IMR-90 (cell line): ENCODE measurements around the gene EXOC4. TPM values are rescaled to one million over a fixed set of nuclear protein-coding genes. Genes with fewer than 3 reads are reported as not detected.

Experiments used
- ATAC-seq: fragments of 200-7000 bp; cut with Tn5 transposase; 2 replicates; pipeline ENCODE4 v1.9.1; 2020; ENCODE audit warnings: low read depth, mild to moderate bottlenecking, moderate library complexity
- BruUV-seq: library from RNA; stranded (reverse); fragments of 400-500 nt; replicated peaks from 2 replicates; lab custom pipeline; 2021; lab: Mats Ljungman, UMichigan
- CTCF ChIA-PET: fragments of 300-600 bp; formaldehyde crosslinking; extraction: SDS; loops from one replicate; lab custom pipeline; 2021; ENCODE audit warnings: antibody characterized with exemption; lab: Yijun Ruan, JAX
- POLR2A ChIA-PET: fragments of 300-600 bp; sonication (Branson Sonifier 250); formaldehyde crosslinking; loops from one replicate; lab custom pipeline; 2022; ENCODE audit warnings: antibody characterized with exemption; ENCODE audit not compliant: unreplicated experiment; lab: Charles Lee
- DNase-seq: peaks from one replicate; pipeline ENCODE4 v3.0.0; 2013
- H2AFZ ChIP-seq: replicated peaks from 2 replicates; pipeline ENCODE3; 2013; ENCODE audit warnings: low read length, mild to moderate bottlenecking; ENCODE audit not compliant: poor library complexity
- H2AK5ac ChIP-seq: 2 replicates; pipeline ENCODE4 v1.6.1; 2013; ENCODE audit warnings: low read depth, low read length, inconsistent platforms
- H2AK9ac ChIP-seq: replicated peaks from 2 replicates; pipeline ENCODE3; 2013; ENCODE audit warnings: mild to moderate bottlenecking, low read depth, low read length, moderate library complexity; ENCODE audit not compliant: poor library complexity
- H2BK120ac ChIP-seq: 2 replicates; pipeline ENCODE4 v1.6.1; 2013; ENCODE audit warnings: low read depth, low read length, inconsistent platforms
- H2BK15ac ChIP-seq: 3 replicates; pipeline ENCODE4 v1.6.1; 2013; ENCODE audit warnings: low read depth, low read length, inconsistent platforms
- H2BK20ac ChIP-seq: 2 replicates; pipeline ENCODE4 v1.6.1; 2013; ENCODE audit warnings: low read depth, mild to moderate bottlenecking, inconsistent platforms, low read length, moderate library complexity
- H2BK5ac ChIP-seq: 2 replicates; pipeline ENCODE4 v1.6.1; 2013; ENCODE audit warnings: mild to moderate bottlenecking, low read depth, low read length, inconsistent platforms; ENCODE audit not compliant: poor library complexity, severe bottlenecking
- H3K14ac ChIP-seq: replicated peaks from 2 replicates; pipeline ENCODE4 v1.6.1; 2013; ENCODE audit warnings: low read depth, low read length, inconsistent platforms
- H3K18ac ChIP-seq: 2 replicates; pipeline ENCODE4 v1.6.1; 2013; ENCODE audit warnings: low read depth, low read length, control low read depth
- H3K23ac ChIP-seq: 2 replicates; pipeline ENCODE4 v1.6.1; 2013; ENCODE audit warnings: low read depth, low read length, inconsistent platforms
- H3K27ac ChIP-seq: 2 replicates; pipeline ENCODE4 v1.5.1; 2013; ENCODE audit warnings: mild to moderate bottlenecking, control low read depth, low read length; ENCODE audit not compliant: insufficient read depth
- H3K27me3 ChIP-seq: 2 replicates; pipeline ENCODE4 v1.6.1; 2013; ENCODE audit warnings: low read length; ENCODE audit not compliant: control insufficient read depth, insufficient read depth
- H3K36me3 ChIP-seq: 2 replicates; pipeline ENCODE4 v1.6.1; 2013; ENCODE audit warnings: low read length, mixed read lengths; ENCODE audit not compliant: control insufficient read depth, insufficient read depth
- H3K4ac ChIP-seq: 2 replicates; pipeline ENCODE4 v1.6.1; 2013; ENCODE audit warnings: low read depth, low read length, inconsistent platforms
- H3K4me1 ChIP-seq: 2 replicates; pipeline ENCODE4 v1.6.1; 2013; ENCODE audit warnings: low read length, mixed read lengths; ENCODE audit not compliant: control insufficient read depth, insufficient read depth
- H3K4me2 ChIP-seq: 2 replicates; pipeline ENCODE4 v1.6.1; 2013; ENCODE audit warnings: low read depth, mild to moderate bottlenecking, control low read depth, low read length, moderate library complexity
- H3K4me3 ChIP-seq: 2 replicates; pipeline ENCODE4 v1.5.1; 2013; ENCODE audit warnings: low read depth, mild to moderate bottlenecking, control low read depth, low read length, moderate library complexity; ENCODE audit not compliant: insufficient read depth
- H3K56ac ChIP-seq: 2 replicates; pipeline ENCODE4 v1.6.1; 2013; ENCODE audit warnings: low read length, inconsistent platforms; ENCODE audit not compliant: insufficient read depth; ENCODE audit errors: extremely low read depth
- H3K79me1 ChIP-seq, 2 experiments: 2 replicates each; pipeline ENCODE4 v1.6.1; 2013; ENCODE audit warnings: low read length in 2 of 2, inconsistent platforms in 1 of 2, low read depth in 1 of 2
- H3K9ac ChIP-seq: 2 replicates; pipeline ENCODE4 v1.6.1; 2013; ENCODE audit warnings: low read depth, low read length, control low read depth
- H3K9me1 ChIP-seq: 2 replicates; pipeline ENCODE4 v1.6.1; 2013; ENCODE audit warnings: low read length, inconsistent platforms; ENCODE audit not compliant: insufficient read depth
- H3K9me3 ChIP-seq: 2 replicates; pipeline ENCODE4 v1.6.1; 2013; ENCODE audit warnings: low read length; ENCODE audit not compliant: control insufficient read depth, insufficient read depth
- H4K20me1 ChIP-seq: 2 replicates; pipeline ENCODE4 v1.6.1; 2013; ENCODE audit warnings: low read length, inconsistent platforms; ENCODE audit not compliant: insufficient read depth
- H4K5ac ChIP-seq: 2 replicates; pipeline ENCODE4 v1.6.1; 2013; ENCODE audit warnings: mild to moderate bottlenecking, low read depth, low read length, control low read depth
- H4K8ac ChIP-seq, 2 experiments: 2 replicates each; pipeline ENCODE4 v1.6.1; 2013; ENCODE audit warnings: low read depth in 2 of 2, low read length in 2 of 2, control low read depth in 1 of 2, inconsistent platforms in 1 of 2
- H4K91ac ChIP-seq: 2 replicates; pipeline ENCODE4 v1.6.1; 2013; ENCODE audit warnings: low read depth, low read length, inconsistent platforms; ENCODE audit not compliant: insufficient read depth
- CHD1 ChIP-seq: IDR thresholded peaks from 2 replicates; pipeline ENCODE4 v1.6.1; 2012; ENCODE audit warnings: low read depth, low read length, improper control_type of control experiment
- MAFK ChIP-seq: IDR thresholded peaks from 2 replicates; pipeline ENCODE4 v1.6.1; 2012; ENCODE audit warnings: low read depth, low read length, improper control_type of control experiment
- POLR2A ChIP-seq: IDR thresholded peaks from 2 replicates; pipeline ENCODE4 v1.6.1; 2012; ENCODE audit warnings: mild to moderate bottlenecking, low read depth, low read length
- dilution Hi-C: fragments of 300-500 bp; cut with HindIII; formaldehyde crosslinking; loops from one replicate; pipeline ENCODE4 v1.14.3; 2018; ENCODE audit warnings: low sequenced_read_pairs; ENCODE audit not compliant: unreplicated experiment
- in situ Hi-C: fragments of 300-500 bp; cut with MboI; formaldehyde crosslinking; loops from 3 replicates; pipeline ENCODE4 v1.14.3; 2019; ENCODE audit warnings: low sequenced_read_pairs, inconsistent platforms, mixed read lengths
- intact Hi-C: fragments of 100-400 bp; cut with micrococcal nuclease; formaldehyde crosslinking; loops from 2 replicates; pipeline ENCODE4 v1.10.0; 2022
- polyA plus RNA-seq, 3 experiments: library from polyadenylated mRNA; depleted of rRNA; stranded (reverse); fragments of >200 nt; gene quantifications; 2 replicates each; pipeline ENCODE4 v1.2.3, GENCODE V29; 2012; ENCODE audit warnings: low replicate concordance in 1 of 3
- total RNA-seq: library from RNA; depleted of rRNA; stranded (reverse); fragments of >200 nt; gene quantifications from 2 replicates; pipeline ENCODE4 v1.2.3, GENCODE V29; 2012
- TF ChIP-seq, protein P1 (sequence below): fragments of 150-350 bp; IDR thresholded peaks from 2 replicates; pipeline ENCODE4 v1.6.1; 2016; ENCODE audit warnings: low read depth, mild to moderate bottlenecking, low read length, moderate library complexity, borderline replicate concordance
- TF ChIP-seq, protein P2 (sequence below): fragments of 150-350 bp; IDR thresholded peaks from 2 replicates; pipeline ENCODE4 v1.6.1; 2017; ENCODE audit warnings: mild to moderate bottlenecking, antibody characterized with exemption, low read length, low read depth
- TF ChIP-seq, protein P3 (sequence below): conservative IDR thresholded peaks from 2 replicates; pipeline ENCODE4 v1.5.1; 2012; ENCODE audit warnings: mild to moderate bottlenecking, low read depth, low read length, improper control_type of control experiment

EXOC4 gene
- total and polyA plus RNA-seq, 2 of the 4 experiments (the other 2 are of a cell fraction): 25.4 to 94.6 TPM

DNA sequence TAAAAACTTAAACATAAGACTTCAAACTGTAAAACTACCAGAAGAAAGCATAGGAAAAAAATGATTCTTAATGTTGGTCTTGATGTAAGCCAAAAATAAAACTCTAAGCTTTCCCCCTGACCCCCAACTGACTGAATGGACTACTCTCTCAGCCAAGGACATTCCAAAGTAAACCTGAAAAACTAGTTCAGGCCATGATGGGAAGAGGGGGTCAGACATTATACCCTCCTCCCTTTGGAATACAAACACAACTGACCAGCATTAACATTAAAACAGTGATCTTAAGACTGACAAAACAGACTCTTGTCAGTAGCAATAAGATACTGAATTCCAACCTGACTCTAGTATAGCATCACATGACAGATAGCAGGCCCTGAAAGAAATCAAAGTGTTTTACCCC lies 860.8 kb downstream of the EXOC4 start:
- no peak overlapping the region for H4K5ac ChIP-seq
- H3K23ac ChIP-seq: no peak overlapping the region
- H4K20me1 ChIP-seq: no peaks in the 10 kb centered on the region
- H2AK9ac ChIP-seq: no peak overlapping the region
- no peaks in the 10 kb centered on the region for H3K36me3 ChIP-seq
- no peak overlapping the region for H3K4me2 ChIP-seq
- H2AK5ac ChIP-seq: no peak overlapping the region
- dilution Hi-C loops: no loop called here
- H3K27ac ChIP-seq: no peak overlapping the region
- ChIA-PET CTCF (no interaction called here), POLR2A (no interaction called here)
- DNase-seq (no peak), ATAC-seq (no peak)
- no peak overlapping the region for H2BK120ac ChIP-seq
- H3K4me3 ChIP-seq: no peak overlapping the region
- no peaks in the 10 kb centered on the region for H3K9me1 ChIP-seq
- intact Hi-C loops: no loop called here
- H3K56ac ChIP-seq: no peak overlapping the region
- H2BK20ac ChIP-seq: no peak overlapping the region
- no peak overlapping the region for H4K8ac ChIP-seq
- no peak overlapping the region for H2BK15ac ChIP-seq
- no peaks in the 10 kb centered on the region for H3K9me3 ChIP-seq
- no peaks in the 10 kb centered on the region for H3K79me1 ChIP-seq
- TF ChIP-seq, protein P1, sequence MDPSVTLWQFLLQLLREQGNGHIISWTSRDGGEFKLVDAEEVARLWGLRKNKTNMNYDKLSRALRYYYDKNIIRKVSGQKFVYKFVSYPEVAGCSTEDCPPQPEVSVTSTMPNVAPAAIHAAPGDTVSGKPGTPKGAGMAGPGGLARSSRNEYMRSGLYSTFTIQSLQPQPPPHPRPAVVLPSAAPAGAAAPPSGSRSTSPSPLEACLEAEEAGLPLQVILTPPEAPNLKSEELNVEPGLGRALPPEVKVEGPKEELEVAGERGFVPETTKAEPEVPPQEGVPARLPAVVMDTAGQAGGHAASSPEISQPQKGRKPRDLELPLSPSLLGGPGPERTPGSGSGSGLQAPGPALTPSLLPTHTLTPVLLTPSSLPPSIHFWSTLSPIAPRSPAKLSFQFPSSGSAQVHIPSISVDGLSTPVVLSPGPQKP: no peak
- TF ChIP-seq POLR2A (no peak), CHD1 (no peak), MAFK (no peak)
- TF ChIP-seq, protein P2, sequence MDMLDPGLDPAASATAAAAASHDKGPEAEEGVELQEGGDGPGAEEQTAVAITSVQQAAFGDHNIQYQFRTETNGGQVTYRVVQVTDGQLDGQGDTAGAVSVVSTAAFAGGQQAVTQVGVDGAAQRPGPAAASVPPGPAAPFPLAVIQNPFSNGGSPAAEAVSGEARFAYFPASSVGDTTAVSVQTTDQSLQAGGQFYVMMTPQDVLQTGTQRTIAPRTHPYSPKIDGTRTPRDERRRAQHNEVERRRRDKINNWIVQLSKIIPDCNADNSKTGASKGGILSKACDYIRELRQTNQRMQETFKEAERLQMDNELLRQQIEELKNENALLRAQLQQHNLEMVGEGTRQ: no peak
- TF ChIP-seq, protein P3, sequence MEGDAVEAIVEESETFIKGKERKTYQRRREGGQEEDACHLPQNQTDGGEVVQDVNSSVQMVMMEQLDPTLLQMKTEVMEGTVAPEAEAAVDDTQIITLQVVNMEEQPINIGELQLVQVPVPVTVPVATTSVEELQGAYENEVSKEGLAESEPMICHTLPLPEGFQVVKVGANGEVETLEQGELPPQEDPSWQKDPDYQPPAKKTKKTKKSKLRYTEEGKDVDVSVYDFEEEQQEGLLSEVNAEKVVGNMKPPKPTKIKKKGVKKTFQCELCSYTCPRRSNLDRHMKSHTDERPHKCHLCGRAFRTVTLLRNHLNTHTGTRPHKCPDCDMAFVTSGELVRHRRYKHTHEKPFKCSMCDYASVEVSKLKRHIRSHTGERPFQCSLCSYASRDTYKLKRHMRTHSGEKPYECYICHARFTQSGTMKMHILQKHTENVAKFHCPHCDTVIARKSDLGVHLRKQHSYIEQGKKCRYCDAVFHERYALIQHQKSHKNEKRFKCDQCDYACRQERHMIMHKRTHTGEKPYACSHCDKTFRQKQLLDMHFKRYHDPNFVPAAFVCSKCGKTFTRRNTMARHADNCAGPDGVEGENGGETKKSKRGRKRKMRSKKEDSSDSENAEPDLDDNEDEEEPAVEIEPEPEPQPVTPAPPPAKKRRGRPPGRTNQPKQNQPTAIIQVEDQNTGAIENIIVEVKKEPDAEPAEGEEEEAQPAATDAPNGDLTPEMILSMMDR: no peak
- no peak overlapping the region for H3K18ac ChIP-seq
- no peak overlapping the region for H4K91ac ChIP-seq
- H3K4ac ChIP-seq: no peak overlapping the region
- no TSS peak for BruUV-seq
- H3K4me1 ChIP-seq: no peaks in the 10 kb centered on the region
- no peak overlapping the region for H3K14ac ChIP-seq
- in situ Hi-C loops: no loop called here
- no peak overlapping the region for H2BK5ac ChIP-seq
- no peak overlapping the region for H3K9ac ChIP-seq
- no peaks in the 10 kb centered on the region for H3K27me3 ChIP-seq
- H2AFZ ChIP-seq: no peak overlapping the region
